Activated naive CD4-positive, alpha-beta T cell treated with anti-CD3 and anti-CD28 coated beads, Interleukin-2, amount 50 U/mL, for 16 hours (primary cell): ENCODE measurements around the gene CCDC88B.

ENCODE experiments used
- DNase-seq: peaks from one replicate; pipeline ENCODE4 v3.0.0-alpha.2; 2020

The CCDC88B gene

GRCh38 chr11:64362339-64362738 is 22.3 kb downstream of the CCDC88B start:
- no peak for DNase-seq

DNA sequence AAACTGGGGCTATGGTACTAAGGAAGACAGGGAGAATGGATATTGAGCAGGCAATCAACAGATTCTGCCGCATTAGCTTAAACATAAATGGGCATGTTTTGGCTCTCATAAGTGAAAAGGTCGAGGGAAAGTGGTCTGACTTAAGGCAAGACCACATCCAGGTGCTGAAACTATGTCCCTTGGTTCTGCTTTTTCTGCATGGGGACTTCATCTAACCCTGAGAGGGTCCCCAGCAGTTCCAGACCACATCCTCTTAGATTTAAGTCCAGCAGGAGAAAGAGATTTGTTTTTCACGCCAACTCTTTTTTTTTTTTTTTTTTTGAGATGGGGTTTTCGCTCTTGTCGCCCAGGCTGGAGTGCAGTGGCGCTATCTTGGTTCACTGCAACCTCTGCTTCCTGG is 24.4 kb downstream of the CCDC88B start:
- DNase-seq: no peak

- no peak for DNase-seq
Observed at GRCh38 chr11:64364911-64365310, 24.9 kb downstream of the CCDC88B start.

- no peak for DNase-seq
Observed at GRCh38 chr11:64366751-64367150, 26.7 kb downstream of the CCDC88B start.

GRCh38 chr11:64367931-64368672 is 28.1 kb downstream of the CCDC88B start:
- DNase-seq: no peak

DNA sequence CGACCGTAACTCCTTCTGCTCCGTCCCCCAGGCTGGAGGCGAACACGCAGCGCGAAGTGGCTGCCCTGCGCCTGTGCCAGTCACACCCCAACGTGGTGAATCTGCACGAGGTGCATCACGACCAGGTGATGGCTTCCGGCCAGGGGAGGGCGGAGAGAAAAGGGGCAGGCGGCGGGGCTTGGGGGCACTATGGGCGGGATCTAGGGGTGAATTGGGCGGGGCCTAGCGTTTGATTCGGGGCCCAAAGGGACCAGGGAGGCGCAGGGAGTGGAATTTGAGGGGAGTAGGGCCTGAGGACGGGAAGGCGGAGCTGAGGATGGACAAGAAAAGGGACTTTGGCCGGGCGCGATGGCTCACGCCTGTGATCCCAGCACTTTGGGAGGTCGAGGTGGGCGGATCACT is 28.7 kb downstream of the CCDC88B start:
- no peak for DNase-seq

GRCh38 chr11:64369440-64370421 is 29.7 kb downstream of the CCDC88B start:
- no peak for DNase-seq

- DNase-seq: no peak
Observed at GRCh38 chr11:64371201-64371600, 31.2 kb downstream of the CCDC88B start.

DNA sequence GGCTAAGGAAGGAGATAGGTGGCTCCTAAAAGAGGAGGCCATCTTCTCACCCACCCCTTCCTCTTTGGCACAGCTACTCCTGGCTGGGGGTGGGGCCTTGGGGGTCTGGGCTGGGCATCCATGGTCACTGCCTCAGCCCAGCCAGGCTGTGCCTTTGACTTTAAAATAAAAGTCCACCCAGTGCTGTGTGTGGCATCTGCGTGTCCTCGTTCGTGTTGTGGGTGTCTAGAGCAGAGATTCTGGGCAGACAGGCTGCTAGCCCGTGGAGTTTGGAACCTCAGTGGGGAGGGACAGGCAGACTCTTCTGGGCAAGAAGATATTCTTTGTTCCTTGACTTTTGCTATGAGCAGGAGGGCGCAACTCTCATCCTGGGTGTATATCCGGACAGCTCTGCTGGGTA is 32.0 kb downstream of the CCDC88B start:
- DNase-seq: no peak

- no peak for DNase-seq
Observed at GRCh38 chr11:64372802-64373597, 33.0 kb downstream of the CCDC88B start.

- DNase-seq: no peak
Observed at GRCh38 chr11:64373598-64373974, 33.6 kb downstream of the CCDC88B start.

- no peak for DNase-seq
Observed at GRCh38 chr11:64376071-64376470, 36.1 kb downstream of the CCDC88B start.

DNA sequence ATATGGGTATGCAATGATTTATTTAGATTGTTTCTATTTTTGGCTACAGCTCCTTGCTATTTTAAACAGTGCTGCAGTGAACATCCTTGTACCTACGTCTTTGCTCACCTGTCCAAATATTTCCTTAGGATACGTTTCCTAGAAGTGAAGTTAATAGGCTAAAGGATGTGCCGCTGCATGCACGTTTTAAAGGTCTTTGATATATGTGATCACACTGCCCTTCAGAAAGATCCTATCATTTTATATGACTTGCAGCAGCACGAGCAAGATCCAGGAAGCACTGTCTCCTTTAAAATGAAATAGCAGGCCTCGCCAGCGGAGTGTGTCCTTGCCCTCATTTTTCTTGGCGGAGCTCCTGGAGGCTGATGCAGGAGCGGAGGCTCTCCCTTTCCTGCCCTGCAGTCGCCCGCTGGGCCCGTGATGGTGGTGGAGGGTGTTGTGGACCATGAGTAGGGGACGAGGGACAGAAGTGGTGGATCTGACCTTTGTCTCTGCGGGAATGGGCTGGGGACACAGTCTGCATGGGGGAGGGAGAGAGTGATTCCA is 38.4 kb downstream of the CCDC88B start:
- no peak for DNase-seq

DNA sequence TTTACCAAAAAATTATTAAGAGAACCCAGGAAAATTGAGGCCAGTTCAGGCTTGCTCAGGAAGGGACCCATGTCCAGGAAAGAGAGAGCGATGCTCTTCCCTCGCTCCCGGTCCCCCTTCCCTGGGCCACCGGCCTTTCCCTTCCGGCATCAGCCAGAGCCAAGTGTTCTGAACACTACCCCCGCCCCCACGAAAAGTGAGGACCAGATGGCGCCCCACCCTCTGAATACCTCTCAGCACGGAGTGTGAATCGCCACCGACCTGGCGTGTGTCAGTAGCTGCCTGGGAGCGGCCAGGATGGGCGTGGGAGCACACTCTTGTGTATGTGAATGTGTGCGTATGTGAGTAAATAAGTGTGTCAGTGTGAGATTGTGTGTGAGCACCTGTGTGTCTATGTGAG is 39.2 kb downstream of the CCDC88B start:
- no peak for DNase-seq

- no peak for DNase-seq
Observed at GRCh38 chr11:64379817-64380709, 40.1 kb downstream of the CCDC88B start.

- no peak for DNase-seq
Observed at GRCh38 chr11:64381350-64381749, 41.3 kb downstream of the CCDC88B start.

DNA sequence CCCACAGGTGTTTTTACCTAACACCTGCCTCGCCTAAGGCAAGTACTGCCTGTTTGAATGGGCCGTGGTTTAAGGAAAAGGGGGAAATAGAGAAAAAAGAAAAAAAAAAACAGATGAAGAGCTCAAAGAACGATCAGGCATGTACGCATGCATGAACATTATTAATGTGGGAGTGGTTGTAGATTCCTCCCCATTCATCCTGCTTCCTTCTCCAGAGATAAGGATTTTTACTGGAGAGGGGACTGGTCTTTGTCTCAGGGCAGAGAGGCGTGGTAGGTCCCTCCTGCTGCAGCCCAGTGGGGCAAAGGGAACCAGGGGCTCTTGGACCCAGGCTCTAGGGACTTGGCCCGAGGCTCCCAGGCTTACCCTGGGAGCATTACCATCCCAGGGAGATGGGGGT is 42.0 kb downstream of the CCDC88B start:
- DNase-seq: no peak

- DNase-seq: no peak
Observed at GRCh38 chr11:64382586-64382985, 42.6 kb downstream of the CCDC88B start.

- DNase-seq: no peak
Observed at GRCh38 chr11:64383580-64383979, 43.6 kb downstream of the CCDC88B start.

DNA sequence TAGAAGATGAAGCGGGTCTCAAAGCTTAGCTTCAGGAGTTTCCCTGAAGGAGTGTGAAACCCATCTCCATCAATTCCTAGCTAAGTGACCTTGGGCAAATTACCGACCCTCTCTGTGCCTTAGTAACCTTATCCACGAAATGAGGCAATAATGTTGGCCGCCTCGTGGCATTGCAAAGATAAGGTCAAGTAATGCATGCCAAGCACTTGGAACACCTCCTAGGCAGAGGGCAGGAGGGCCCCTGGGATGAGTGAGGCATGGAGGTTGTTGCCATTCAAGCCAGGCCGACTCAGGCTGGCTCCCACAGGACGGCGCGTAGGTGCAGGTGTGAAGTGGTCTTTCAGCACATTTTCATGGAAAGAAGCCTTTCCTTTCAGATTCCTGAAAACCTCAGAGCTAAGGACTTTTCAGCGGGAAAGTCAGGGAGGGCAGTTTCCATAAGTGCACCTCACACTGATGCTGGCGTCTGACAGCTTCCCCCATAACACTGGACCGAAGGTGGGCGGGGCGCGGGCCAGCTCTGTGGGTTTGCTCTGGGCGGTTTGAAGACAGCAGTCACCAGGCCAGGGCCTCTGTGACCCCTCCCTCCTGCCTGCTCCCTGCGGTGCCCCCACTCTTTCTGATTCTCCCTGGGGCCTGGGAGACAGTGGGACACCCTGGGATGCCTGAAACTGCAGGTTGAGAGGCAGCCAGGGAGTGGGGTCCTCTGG is 44.2 kb downstream of the CCDC88B start:
- no peak for DNase-seq
